H1 (cell line): ENCODE data around the gene ZNF837. TPM values are rescaled to one million over a fixed set of nuclear protein-coding genes. Genes with fewer than 3 reads are reported as not detected.

ENCODE experiments used
- BCL11A ChIP-seq, 2 experiments: IDR thresholded peaks; one replicate each; pipeline ENCODE4 v1.6.1; 2011; ENCODE audit warnings: low read depth in 2 of 2, low read length in 2 of 2, mild to moderate bottlenecking in 2 of 2
- EGR1 ChIP-seq: IDR thresholded peaks from 2 replicates; pipeline ENCODE4 v1.6.1; 2011; ENCODE audit warnings: low read depth, low read length, borderline replicate concordance
- HDAC6 ChIP-seq: IDR thresholded peaks from one replicate; pipeline ENCODE4 v1.7.1; 2012; ENCODE audit warnings: low read depth, mild to moderate bottlenecking, inconsistent platforms, low read length, moderate library complexity
- RAD21 ChIP-seq, 2 experiments: IDR thresholded peaks in 1 of 2; conservative IDR thresholded peaks in 1 of 2; 2 replicates each; pipeline ENCODE4 v1.6.1; 2011; ENCODE audit warnings: low read depth in 2 of 2, low read length in 2 of 2, improper control_type of control experiment in 1 of 2, inconsistent platforms in 1 of 2, mild to moderate bottlenecking in 1 of 2, moderate library complexity in 1 of 2
- RXRA ChIP-seq: IDR thresholded peaks from 2 replicates; pipeline ENCODE4 v1.6.1; 2011; ENCODE audit warnings: low read depth, mild to moderate bottlenecking, low read length, moderate library complexity; ENCODE audit not compliant: insufficient read depth
- SAP30 ChIP-seq: fragments of 300-600 bp; sonication (generic); IDR thresholded peaks from 2 replicates; pipeline ENCODE4 v1.7.1; 2012; ENCODE audit warnings: low read length, moderate library complexity, mild to moderate bottlenecking, inconsistent platforms; ENCODE audit not compliant: insufficient read depth, insufficient replicate concordance
- ZNF274 ChIP-seq: IDR thresholded peaks from 2 replicates; pipeline ENCODE4 v1.7.0; 2012; ENCODE audit warnings: low read length, borderline replicate concordance; ENCODE audit errors: extremely low read depth
- polyA plus RNA-seq, 7 experiments: library from polyadenylated mRNA; depleted of rRNA in 3 of 7; stranded (reverse) in 5 of 7; unstranded in 2 of 7; fragments of >200 nt in 5 of 7; fragments of 200-250 nt in 2 of 7; gene quantifications; 1 replicate in 5 of 7; 2 replicates in 1 of 7; 4 replicates in 1 of 7; pipeline versions ENCODE4 v1.2.1 to v1.2.3, GENCODE V29; 2011 to 2013; ENCODE audit warnings: missing spikeins in 2 of 7, mixed read lengths in 2 of 7
- total RNA-seq: library from RNA; stranded (reverse); fragmentation: NEBNext Ultra II Directional; extraction: Animal tissue kit (Norgen Biotek cat#: 25700); gene quantifications from 2 replicates; pipeline ENCODE4 v1.2.1, GENCODE V29; 2021

ZNF837 gene
- total and polyA plus RNA-seq, 2 of the 8 experiments (the other 6 are each of a cell fraction or from before 2014, with no cell fraction given), result 1.9 to 3.3 TPM

GRCh38 chr19:58355215-58355796 is 25.5 kb downstream of the ZNF837 start (continued):
- TF ChIP-seq RXRA, result no peak
- no peak for TF ChIP-seq RAD21 (IDR thresholded peaks at IDR 0.05 in 1 of 2, conservative IDR thresholded peaks at IDR 0.05 in 1 of 2; ENCODE audit: low read depth in 2 of 2, low read length in 2 of 2)
- TF ChIP-seq HDAC6, result no peak
- no peak for TF ChIP-seq ZNF274
- no peak for TF ChIP-seq BCL11A (IDR thresholded peaks at IDR 0.05; ENCODE audit: low read depth in 2 of 2, low read length in 2 of 2)
- no peak for TF ChIP-seq SAP30
- TF ChIP-seq EGR1, result no peak
